Ectodermal cell (in vitro differentiated cells): Measurements from ENCODE around the gene KIDINS220.

ENCODE experiments used
- H3K27ac ChIP-seq: 2 replicates; pipeline ENCODE4 v1.7.0; 2013; ENCODE audit warnings: mild to moderate bottlenecking, low read depth, low read length; ENCODE audit not compliant: insufficient read depth, poor library complexity, severe bottlenecking
- H3K27me3 ChIP-seq: 2 replicates; pipeline ENCODE4 v1.7.0; 2013; ENCODE audit warnings: mild to moderate bottlenecking, low read length; ENCODE audit not compliant: insufficient read depth, control insufficient read depth, poor library complexity, severe bottlenecking
- H3K36me3 ChIP-seq: one replicate; pipeline ENCODE4 v1.7.0; 2013; ENCODE audit warnings: low read length; ENCODE audit not compliant: control insufficient read depth, insufficient read depth
- H3K4me1 ChIP-seq: one replicate; pipeline ENCODE4 v1.7.0; 2013; ENCODE audit warnings: low read length; ENCODE audit not compliant: control insufficient read depth, insufficient read depth
- H3K4me3 ChIP-seq: 2 replicates; pipeline ENCODE4 v1.7.0; 2013; ENCODE audit warnings: low read depth, low read length, control low read depth; ENCODE audit not compliant: insufficient read depth
- H3K9me3 ChIP-seq: 2 replicates; pipeline ENCODE4 v1.7.0; 2013; ENCODE audit warnings: mild to moderate bottlenecking, low read length, moderate library complexity; ENCODE audit not compliant: control insufficient read depth
- WGBS, 2 experiments: methylation state at CpG; one replicate each; pipeline ENCODE4 v1.1.7; 2013; ENCODE audit warnings: missing lambda C conversion rate in 2 of 2; 5-methylcytosine and 5-hydroxymethylcytosine counted together

Gene KIDINS220

GRCh38 chr2:8806885-8807704, 30.3 kb downstream of the KIDINS220 start:
- H3K4me3 ChIP-seq: no peak overlapping the region
- no peaks in the 10 kb centered on the region for H3K27me3 ChIP-seq
- H3K9me3 ChIP-seq: no peaks in the 10 kb centered on the region
- WGBS, 2 experiments: 86 to 94% methylated on average over 6 of the region's 6 CpGs
- H3K4me1 ChIP-seq: no peaks in the 10 kb centered on the region
- no peaks in the 10 kb centered on the region for H3K36me3 ChIP-seq
- no peak overlapping the region for H3K27ac ChIP-seq

DNA sequence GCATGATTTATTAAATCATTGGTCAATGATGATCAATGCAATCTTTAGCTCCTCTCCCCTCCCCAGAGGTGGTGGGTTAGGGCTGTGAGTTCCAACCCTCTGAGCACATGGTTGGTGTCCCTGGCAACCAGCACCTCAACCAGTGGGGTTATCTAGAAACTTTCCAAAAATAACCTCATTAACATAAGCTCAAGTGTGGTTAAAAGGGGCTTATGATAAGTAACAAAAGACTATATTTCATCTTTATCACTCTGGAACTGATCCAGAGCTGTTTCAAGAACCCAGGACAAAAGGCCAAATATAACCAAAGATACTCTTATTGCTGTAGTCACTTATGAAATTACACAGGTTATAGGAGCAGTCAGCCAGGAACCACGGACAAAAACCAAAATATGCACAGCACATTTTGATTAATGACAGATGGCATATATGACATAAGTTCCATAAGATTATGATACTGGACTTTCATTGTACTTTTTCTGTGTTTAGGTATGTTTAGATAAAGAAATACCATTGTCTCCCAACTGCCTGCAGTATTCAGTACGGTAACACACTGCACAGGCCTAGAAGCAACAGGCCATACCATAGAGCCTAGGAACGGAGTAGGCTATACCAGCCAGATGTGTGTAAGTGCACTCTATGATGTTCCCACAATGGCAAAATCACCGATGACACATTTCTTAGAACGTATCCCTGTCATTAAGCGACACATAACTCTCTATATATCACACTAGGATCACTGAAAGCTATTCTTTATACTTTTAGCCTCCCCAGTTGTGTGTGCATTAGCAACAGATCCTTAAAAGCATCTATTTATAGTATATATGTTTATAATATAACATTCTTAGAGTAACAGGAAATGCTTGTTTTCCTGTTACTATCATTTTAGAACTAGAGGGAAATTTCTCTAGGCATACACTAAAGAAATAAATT, 31.9 kb downstream of the KIDINS220 start:
- Histone ChIP-seq H3K9me3 (no peaks in the 10 kb centered on the region), H3K27ac (no peak overlapping the region), H3K4me1 (no peaks in the 10 kb centered on the region), H3K4me3 (no peak overlapping the region), H3K27me3 (no peaks in the 10 kb centered on the region), H3K36me3 (no peaks in the 10 kb centered on the region)
- 90 to 94% methylated on average over 6 of the region's 6 CpGs for WGBS, 2 experiments

DNA sequence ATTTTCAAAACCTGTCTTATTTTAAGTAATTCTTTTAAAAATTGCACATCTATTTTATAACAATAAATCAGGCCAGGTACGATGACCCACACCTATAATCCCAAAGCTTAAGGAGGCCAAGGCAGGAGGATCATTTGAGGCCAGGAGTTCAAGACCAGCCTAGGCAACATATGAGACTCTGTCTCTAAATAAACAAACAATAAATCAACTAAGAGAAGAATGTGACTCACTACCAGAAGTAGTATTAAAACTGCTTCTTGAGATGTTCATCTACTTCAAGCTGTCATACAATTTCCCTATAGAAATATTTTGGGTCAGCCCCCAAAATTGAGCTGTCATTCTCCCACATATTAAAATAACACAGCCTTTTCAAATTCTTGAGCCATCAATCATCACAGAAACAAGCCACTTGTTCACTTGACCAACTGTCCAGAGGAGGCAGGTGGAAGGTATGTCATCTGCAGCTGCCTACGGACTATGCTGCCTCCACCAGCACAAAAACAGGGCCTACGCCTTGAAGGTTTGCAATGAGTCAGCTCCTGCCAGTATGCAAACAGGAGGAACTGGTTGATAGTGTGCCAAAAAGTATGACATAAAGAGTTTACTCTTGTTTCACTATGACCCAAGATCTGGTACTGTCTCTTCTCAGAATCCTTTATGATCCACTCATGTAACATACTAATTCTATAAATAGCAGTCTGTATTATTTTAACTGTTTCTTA, 33.6 kb downstream of the KIDINS220 start:
- Histone ChIP-seq H3K4me1 (no peaks in the 10 kb centered on the region), H3K36me3 (no peaks in the 10 kb centered on the region), H3K27ac (no peak overlapping the region), H3K4me3 (no peak overlapping the region), H3K9me3 (no peaks in the 10 kb centered on the region), H3K27me3 (no peaks in the 10 kb centered on the region)
- 96 to 98% methylated on average over 3 of the region's 3 CpGs for WGBS, 2 experiments

DNA sequence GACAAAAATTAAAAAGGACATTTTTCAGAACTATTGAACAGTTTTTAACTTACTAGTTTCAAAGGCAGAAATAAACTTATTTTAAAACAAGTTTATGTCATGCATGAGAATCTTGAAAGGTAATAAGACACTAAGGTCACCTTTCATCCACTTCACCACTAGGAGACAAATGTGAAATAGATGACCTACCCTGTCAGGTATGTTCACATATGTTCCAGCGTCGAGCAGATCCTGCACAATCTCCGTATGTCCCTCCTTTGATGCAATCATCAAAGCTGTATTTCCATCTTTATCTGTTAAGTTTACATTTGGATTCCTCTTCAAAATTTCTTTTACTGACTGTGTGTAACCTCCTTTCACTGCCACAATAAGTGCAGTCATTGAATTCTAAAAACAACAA, 34.7 kb downstream of the KIDINS220 start:
- Histone ChIP-seq H3K27me3 (no peaks in the 10 kb centered on the region), H3K4me3 (no peak overlapping the region), H3K4me1 (no peaks in the 10 kb centered on the region), H3K36me3 (peaks cover 6% of the 10 kb centered on the region), H3K27ac (no peak overlapping the region), H3K9me3 (no peaks in the 10 kb centered on the region)
- 87 to 94% methylated on average over 3 of the region's 3 CpGs for WGBS, 2 experiments

DNA sequence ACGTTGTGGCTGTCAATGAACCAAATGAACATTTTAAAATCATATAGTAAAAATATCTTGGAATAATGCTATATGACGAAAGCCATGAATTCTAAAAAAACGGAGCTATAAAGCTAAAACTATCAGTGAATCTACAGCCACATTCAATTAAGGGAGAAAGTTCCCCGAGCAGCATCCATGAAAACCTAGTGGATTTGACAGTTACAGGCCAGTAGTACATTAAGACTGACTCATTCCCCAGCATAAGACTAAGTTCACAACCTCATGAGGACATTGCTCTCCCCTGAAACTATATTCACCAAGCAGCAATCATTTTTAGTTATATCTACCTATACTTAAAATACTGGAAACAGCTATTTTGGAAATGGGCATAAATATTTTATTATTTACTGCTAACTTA, 36.6 kb downstream of the KIDINS220 start:
- Histone ChIP-seq H3K36me3 (peaks cover 6% of the 10 kb centered on the region), H3K4me1 (no peaks in the 10 kb centered on the region), H3K4me3 (no peak overlapping the region), H3K9me3 (no peaks in the 10 kb centered on the region), H3K27ac (no peak overlapping the region), H3K27me3 (no peaks in the 10 kb centered on the region)
- WGBS, 2 experiments: 96% methylated on average over 2 to 3 of the region's 4 CpGs

DNA sequence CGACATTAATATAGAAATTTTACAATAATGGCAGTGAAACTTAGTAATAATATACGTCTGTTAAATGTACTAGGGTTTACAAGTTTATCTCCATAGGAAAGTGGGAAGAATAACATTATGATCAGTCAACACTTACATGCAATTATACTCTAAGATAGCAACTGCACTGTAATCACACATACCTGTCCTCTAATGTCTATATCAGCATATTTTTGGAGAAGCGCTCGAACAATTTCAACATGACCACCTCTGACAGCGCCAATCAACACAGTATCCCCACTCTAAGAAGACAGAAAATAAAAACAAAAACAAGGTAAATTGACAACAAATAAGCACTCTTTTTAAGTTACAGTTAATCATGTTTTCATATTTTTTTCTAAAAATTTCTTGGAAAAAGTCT, 37.2 kb downstream of the KIDINS220 start:
- no peaks in the 10 kb centered on the region for H3K9me3 ChIP-seq
- H3K4me3 ChIP-seq: no peak overlapping the region
- H3K4me1 ChIP-seq: no peaks in the 10 kb centered on the region
- H3K27me3 ChIP-seq: no peaks in the 10 kb centered on the region
- H3K36me3 ChIP-seq: peaks cover 6% of the 10 kb centered on the region
- 94 to 100% methylated on average over 3 of the region's 5 CpGs for WGBS, 2 experiments
- H3K27ac ChIP-seq: no peak overlapping the region

GRCh38 chr2:8799004-8799403, 38.4 kb downstream of the KIDINS220 start:
- Histone ChIP-seq H3K27me3 (no peaks in the 10 kb centered on the region), H3K9me3 (no peaks in the 10 kb centered on the region), H3K4me3 (no peak overlapping the region), H3K4me1 (no peaks in the 10 kb centered on the region), H3K27ac (no peak overlapping the region), H3K36me3 (peaks cover 6% of the 10 kb centered on the region)
- 85 to 87% methylated on average over 2 of the region's 2 CpGs for WGBS, 2 experiments

GRCh38 chr2:8798393-8798792, 39.0 kb downstream of the KIDINS220 start:
- H3K4me1 ChIP-seq: no peaks in the 10 kb centered on the region
- peaks cover 6% of the 10 kb centered on the region for H3K36me3 ChIP-seq
- no peaks in the 10 kb centered on the region for H3K27me3 ChIP-seq
- no peak overlapping the region for H3K27ac ChIP-seq
- 91 to 92% methylated on average over 1 to 2 of the region's 2 CpGs for WGBS, 2 experiments
- H3K4me3 ChIP-seq: no peak overlapping the region
- H3K9me3 ChIP-seq: no peaks in the 10 kb centered on the region

DNA sequence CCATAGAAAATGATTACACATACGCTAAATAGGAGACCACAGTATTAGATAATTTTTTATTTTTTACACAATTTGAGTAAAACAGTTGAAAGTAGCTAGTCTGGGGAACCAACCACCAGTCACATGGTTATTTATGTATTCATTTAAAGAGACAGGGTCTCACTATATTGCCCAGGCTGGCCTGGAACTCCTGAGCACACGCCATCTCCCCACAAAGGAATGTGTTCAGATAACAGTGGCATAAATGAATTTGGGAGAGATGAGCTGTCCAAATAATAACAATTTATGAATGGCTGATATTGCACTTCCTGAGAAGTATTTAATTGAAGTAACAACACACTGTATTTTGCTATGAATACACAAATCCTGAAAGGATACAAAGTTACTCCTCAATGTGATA, 39.7 kb downstream of the KIDINS220 start:
- 100% methylated on average over 1 of the region's 2 CpGs for WGBS, 2 experiments
- Histone ChIP-seq H3K27ac (no peak overlapping the region), H3K4me3 (no peak overlapping the region), H3K27me3 (no peaks in the 10 kb centered on the region), H3K9me3 (no peaks in the 10 kb centered on the region), H3K4me1 (no peaks in the 10 kb centered on the region), H3K36me3 (peaks cover 6% of the 10 kb centered on the region)
